HFF-Myc (cell line): ENCODE data around the gene GHRHR.
A peak's percentile ranks its signal among the peaks of the same experiment; 100 is the strongest.

Experiments
- DNase-seq: peaks from one replicate; pipeline ENCODE4 v3.0.0-alpha.2; 2011; ENCODE audit warnings: low read depth; ENCODE audit errors: extremely low read depth
- H3K4me3 ChIP-seq: replicated peaks from 2 replicates; pipeline ENCODE4 v1.5.1; 2011; ENCODE audit warnings: low read depth, mild to moderate bottlenecking, control low read depth, low read length
- CTCF ChIP-seq: IDR thresholded peaks from 2 replicates; pipeline ENCODE4 v1.5.1; 2012; ENCODE audit warnings: mild to moderate bottlenecking, low read depth, low read length, control low read depth; ENCODE audit errors: missing control alignments

Gene GHRHR

GRCh38 chr7:30980751-30981150 lies 17.0 kb downstream of the GHRHR start:
- DNase-seq = no peak
- no peak for TF ChIP-seq CTCF
- H3K4me3 ChIP-seq = no peak overlapping the region

GRCh38 chr7:30983042-30983913 lies 19.5 kb downstream of the GHRHR start:
- TF ChIP-seq CTCF = peak; percentile 87
- no peak overlapping the region for H3K4me3 ChIP-seq

GRCh38 chr7:30983914-30984247 lies 20.1 kb downstream of the GHRHR start:
- DNase-seq = no peak
- no peak overlapping the region for H3K4me3 ChIP-seq
- TF ChIP-seq CTCF = no peak

More at GRCh38 chr7:30983042-30983913, 19.5 kb downstream of the GHRHR start:
- DNase-seq = peak; percentile 72

GRCh38 chr7:30984359-30985107 lies 20.8 kb downstream of the GHRHR start:
- no peak for DNase-seq
- H3K4me3 ChIP-seq = no peak overlapping the region
- TF ChIP-seq CTCF = no peak

- no peak for DNase-seq
- H3K4me3 ChIP-seq = no peak overlapping the region
- no peak for TF ChIP-seq CTCF
Measured at GRCh38 chr7:30985756-30986155, 22.0 kb downstream of the GHRHR start.

- DNase-seq = no peak
- H3K4me3 ChIP-seq = no peak overlapping the region
- TF ChIP-seq CTCF = no peak
Measured at GRCh38 chr7:30986331-30986730, 22.6 kb downstream of the GHRHR start.
